Stimulated activated CD8-positive, alpha-beta memory T cell treated with anti-CD3 and anti-CD28 coated beads, Interleukin-15, amount 100 ng/mL, for 24 hours (primary cell): ENCODE data around the gene PLA2G2D.
"Not testable (repeated sequence)": the region's sequence is repeated elsewhere in the genome, so short reads cannot be mapped to it uniquely, and the experiment has no call there.

ENCODE experiments used
- DNase-seq: peaks from one replicate; pipeline ENCODE4 v3.0.0-alpha.2; 2020; ENCODE audit warnings: low read depth

PLA2G2D gene

GRCh38 chr1:20142001-20142710 is 22.8 kb upstream of the PLA2G2D start:
- no peak for DNase-seq

DNA sequence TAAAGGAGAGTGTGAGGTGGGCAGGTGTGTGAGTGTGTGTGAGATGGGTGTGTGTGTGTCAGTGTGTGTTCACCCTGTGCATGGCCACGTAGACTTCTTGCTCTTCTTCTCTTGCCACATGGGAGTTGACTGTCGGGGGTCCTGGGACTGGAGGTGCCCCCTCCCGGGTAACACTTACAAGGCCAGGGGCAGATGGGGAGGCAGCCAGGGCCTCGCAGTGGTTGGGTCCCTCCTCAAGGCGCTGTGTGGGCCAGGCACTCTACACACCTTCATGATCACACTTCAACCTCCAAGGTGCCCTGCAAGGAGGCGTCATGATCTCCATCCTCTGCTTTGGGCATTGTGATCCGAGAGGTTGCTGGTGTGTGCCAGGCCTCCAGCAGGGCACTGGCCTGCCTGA is 22.1 kb upstream of the PLA2G2D start:
- no peak for DNase-seq

DNA sequence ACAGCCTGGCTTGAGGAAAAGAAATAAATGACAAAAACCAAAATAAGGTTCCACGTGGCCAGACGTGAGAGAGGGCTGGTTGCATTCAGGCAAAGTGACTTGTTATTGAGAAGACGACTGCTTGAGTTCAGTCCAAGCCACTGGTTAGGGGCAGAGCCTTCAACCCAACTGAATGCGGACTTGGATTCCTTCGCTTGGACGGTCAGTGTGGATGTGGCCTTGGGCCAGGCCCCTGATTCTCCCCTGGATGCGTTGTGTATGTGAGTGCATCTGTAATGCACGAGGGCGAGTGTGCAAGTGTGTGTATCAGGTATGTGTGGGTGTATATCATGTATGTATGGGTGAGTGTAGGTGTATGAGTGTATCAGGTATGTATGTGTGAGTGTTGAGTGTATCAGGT is 21.7 kb upstream of the PLA2G2D start:
- DNase-seq: no peak

DNA sequence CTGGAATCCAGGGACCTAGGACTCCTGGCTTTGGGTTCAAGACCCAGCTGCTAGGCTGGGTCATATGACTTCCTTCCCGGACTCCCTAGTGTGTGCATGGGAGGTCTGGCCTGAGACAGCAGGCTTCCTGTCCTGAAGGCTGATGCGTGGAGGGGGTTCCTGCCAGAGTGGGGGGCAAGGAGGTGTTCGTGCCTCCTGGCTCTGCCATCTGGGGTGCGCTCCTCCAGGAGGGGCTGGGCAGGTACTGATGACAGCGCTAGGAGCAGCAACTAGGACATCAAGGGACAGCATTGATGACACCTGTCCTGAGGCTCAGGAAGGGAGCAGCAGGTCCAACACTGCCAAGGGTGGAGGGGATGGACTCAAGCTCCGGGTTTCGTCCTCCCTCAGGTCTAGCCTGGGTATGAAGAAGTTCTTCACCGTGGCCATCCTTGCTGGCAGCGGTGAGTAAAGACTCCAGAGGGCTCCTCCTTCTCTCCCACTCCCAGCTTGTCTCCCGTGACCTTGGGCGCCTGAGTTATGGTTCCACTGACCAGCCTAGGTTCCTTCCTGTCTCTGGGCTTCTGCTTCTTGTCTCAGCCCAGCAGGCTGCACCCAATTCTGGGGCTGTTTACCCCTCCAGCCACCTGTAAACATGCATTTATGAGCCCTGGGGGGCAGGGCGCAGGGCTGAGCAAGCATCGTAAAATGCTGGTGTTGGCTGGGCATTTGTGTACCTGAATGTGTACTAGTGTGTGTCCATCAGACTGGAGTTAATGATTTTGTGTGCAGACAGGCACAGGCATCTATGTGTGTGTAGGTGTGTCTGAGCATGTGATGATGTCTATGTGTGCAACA is 20.7 kb upstream of the PLA2G2D start:
- DNase-seq: no peak

DNA sequence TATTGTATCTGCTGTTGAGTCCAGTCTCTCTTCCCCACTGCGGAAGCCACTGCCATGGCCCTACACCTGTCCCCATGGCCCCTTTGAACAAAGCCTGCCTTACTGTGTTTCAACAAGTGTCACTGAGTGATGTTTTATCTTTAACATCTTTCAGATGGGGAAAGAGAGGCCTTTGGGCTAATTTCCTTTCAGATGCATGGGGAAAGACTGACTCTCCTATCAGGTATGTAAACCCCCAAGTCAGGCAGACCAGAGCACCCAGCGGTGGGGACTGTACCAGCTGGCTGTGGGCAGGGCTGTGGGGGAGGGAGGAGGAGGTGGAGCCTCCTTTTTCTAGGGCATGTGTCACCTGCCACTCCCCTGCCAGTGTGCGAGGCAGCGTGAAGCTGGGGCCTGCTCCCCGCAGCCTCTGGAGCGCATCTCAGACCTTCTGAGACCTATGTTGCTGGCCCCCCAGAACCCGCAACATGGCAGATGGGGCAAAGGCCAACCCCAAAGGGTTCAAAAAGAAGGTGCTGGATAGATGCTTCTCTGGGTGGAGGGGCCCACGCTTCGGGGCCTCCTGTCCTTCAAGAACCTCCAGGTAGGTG is 19.7 kb upstream of the PLA2G2D start, which contains the start of gene PLA2G2F:
Gene PLA2G2F (plus strand): TSS at position 363 of the 590 bp plus-strand sequence. CDS start 105 bp downstream, at position 468.
- no peak for DNase-seq

DNA sequence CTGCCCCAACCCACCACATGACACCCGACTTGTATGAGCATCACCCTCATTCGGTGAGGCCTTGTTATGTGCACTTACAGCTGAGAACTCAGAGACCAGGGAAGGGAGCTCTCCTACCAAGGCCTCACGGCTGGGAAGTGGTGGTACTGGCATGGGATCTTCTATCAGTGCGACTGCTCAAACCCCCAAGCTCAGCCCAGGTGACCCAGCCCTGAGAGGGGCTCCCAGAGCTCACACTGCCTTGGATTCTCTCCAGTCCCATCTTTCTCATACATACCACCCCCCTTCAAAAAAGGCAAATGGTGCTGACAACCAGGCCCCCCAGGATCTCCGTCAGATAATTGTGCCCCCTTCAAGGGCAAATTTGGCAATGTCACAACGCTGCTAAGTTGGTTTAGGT is 19.0 kb upstream of the PLA2G2D start:
- DNase-seq: no peak

- no peak for DNase-seq
Observed at GRCh38 chr1:20137604-20138003, 18.3 kb upstream of the PLA2G2D start.

GRCh38 chr1:20137055-20137454 is 17.7 kb upstream of the PLA2G2D start:
- no peak for DNase-seq

- DNase-seq: no peak
Observed at GRCh38 chr1:20136249-20136648, 16.9 kb upstream of the PLA2G2D start.

- DNase-seq: no peak
Observed at GRCh38 chr1:20134995-20135394, 15.7 kb upstream of the PLA2G2D start.

DNA sequence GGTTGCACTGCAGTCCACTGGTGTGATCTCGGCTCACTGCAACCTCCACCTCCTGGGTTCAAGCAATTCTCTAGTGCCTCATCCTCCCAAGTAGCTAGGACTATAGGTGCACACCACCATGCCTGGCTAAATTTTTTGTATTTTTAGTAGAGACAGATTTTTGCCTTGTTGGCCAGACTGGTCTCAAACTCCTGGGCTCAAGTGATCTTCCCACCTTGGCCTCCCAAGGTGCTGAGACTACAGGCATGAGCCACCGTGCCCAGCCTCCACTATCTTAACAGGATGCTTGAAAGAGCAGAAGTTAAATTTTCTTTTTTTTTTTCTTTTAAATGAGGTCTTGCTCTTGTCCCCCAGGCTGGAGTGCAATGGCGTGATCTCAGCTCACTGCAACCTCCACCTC is 11.2 kb upstream of the PLA2G2D start:
- DNase-seq: not testable (repeated sequence)

GRCh38 chr1:20126806-20127440 is 7.6 kb upstream of the PLA2G2D start:
- no peak for DNase-seq

- no peak for DNase-seq
Observed at GRCh38 chr1:20126041-20126805, 6.9 kb upstream of the PLA2G2D start.

- DNase-seq: no peak
Observed at GRCh38 chr1:20125100-20125499, 5.8 kb upstream of the PLA2G2D start.

DNA sequence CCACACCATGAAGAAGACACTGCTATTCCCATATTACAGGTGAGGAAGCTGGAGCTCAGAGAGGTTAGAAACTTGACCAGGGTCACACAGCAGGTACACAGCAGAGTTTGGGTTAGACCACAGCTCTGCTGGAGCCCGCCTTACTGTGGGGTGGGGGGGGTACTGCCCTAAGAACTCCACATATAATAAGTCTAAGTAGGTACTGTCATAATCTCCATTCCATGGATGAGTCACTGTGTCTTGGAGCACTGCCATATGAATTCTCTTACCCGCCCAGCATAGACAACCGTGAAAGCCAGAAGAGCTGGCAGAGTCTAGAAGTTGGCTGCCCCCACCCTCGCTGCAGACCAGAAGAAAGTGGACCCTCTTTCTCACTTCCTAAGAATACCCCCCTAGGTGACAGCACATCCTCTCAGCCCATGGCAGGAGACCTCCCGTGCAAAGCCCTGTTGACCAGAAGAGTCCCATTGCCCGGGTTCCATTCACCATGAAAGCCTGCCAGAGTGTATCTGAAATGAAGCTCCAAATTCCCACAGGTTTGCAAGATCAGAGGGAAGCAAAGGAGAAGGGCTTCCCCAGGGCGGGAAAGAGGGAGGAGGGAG is 5.2 kb upstream of the PLA2G2D start:
- DNase-seq: no peak

GRCh38 chr1:20123722-20124455 is 4.6 kb upstream of the PLA2G2D start:
- no peak for DNase-seq

GRCh38 chr1:20120796-20121195 is 1.5 kb upstream of the PLA2G2D start:
- no peak for DNase-seq

DNA sequence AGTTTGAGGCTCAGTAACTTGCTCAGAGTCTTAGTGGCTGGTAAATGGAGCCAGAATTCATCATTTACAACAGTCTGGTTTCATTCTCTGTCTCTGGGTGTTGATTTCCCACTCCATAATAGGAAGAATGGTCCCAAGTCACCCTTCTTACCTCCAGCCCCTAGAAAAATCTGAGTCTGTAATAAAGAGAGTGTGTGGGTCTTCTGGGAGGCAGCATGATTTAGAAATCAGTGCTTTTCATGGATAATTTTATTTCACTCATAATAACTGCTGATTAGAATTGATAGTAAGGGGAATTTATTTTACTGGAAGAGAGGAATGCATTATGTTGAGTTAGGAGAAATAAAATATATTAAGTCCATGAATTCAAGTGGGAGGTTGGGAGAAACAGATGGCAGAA is 2.1 kb downstream of the PLA2G2D start:
- DNase-seq: no peak

- no peak for DNase-seq
Observed at GRCh38 chr1:20115916-20116315, 3.4 kb downstream of the PLA2G2D start.

GRCh38 chr1:20115479-20115878 is 3.9 kb downstream of the PLA2G2D start:
- DNase-seq: no peak
